Measurements from ENCODE around the gene GRAMD1A. TPM values are rescaled to one million over a fixed set of nuclear protein-coding genes. Genes with fewer than 3 reads are reported as not detected.
"Not testable (repeated sequence)": the region's sequence is repeated elsewhere in the genome, so short reads cannot be mapped to it uniquely, and the experiment has no call there.

The GRAMD1A gene
- total RNA-seq, 2 donors from 2014 or later, result 115 to 137 TPM

DNA sequence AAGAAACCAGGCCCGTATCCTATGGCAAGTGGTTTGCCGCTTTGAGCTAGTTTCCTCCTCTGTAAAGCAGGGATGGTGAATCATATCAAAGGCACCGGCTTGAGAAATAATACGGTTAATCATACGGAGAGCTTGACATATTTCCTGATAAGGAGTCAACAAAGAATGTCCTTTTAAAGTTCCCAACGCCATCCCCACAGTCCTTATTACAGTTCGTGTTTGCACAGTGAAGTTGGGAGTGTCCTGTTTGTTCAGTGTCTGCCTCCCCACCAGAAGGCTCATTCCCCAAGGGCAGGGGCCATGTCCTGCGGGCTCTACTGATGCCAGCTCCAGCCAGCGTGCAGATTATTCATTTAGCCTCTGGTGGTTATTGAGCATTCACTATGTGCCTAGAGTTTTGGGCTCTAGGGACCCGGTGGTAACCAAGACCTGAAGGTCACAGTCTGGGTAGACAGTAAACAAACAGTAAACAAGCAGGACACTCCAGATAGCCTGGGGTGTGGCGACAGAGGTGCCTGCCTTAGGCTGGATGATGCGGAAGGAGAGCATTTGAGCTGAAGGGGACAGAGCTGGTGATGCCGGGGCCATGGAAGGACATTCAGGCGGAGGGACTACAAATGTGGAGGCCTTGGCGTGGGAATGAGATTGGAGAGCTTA is 6.3 kb downstream of the GRAMD1A start:
- WGBS, 2 experiments (ENCODE audit: insufficient coverage in 1 of 2, insufficient read length in 1 of 2), result 95 to 99% methylated on average over 10 to 15 of the region's 15 CpGs
- DNase-seq, result no peak
- Histone ChIP-seq H3K36me3 (ENCODE audit: control insufficient read depth, insufficient read depth, low read length) (peaks cover 42% of the 10 kb centered on the region), H3K27me3 (ENCODE audit: control insufficient read depth, insufficient read depth, low read length, poor library complexity, severe bottlenecking) (no peaks in the 10 kb centered on the region), H3K9me3 (ENCODE audit: control insufficient read depth, low read length) (no peaks in the 10 kb centered on the region), H3K27ac (ENCODE audit: low read depth, low read length) (no peak overlapping the region), H3K4me1 (ENCODE audit: control insufficient read depth, insufficient read depth, low read length) (no peaks in the 10 kb centered on the region), H3K4me3 (ENCODE audit: low read length) (no peak overlapping the region), H3K9ac (ENCODE audit: extremely low read depth, low read length, poor library complexity, severe bottlenecking) (no peak overlapping the region)
- no peak for TF ChIP-seq CTCF (conservative IDR thresholded peaks at IDR 0.05)
- Mint-ChIP-seq H3K4me1 (peaks cover 23% of the 10 kb centered on the region), H3K4me3 (no peak overlapping the region), H3K27me3 (ENCODE audit: insufficient read depth) (no peaks in the 10 kb centered on the region), H3K27ac (peak overlapping the region; percentile 40), H3K9me3 (no peaks in the 10 kb centered on the region), H3K36me3 (ENCODE audit: low read depth) (peaks cover 44% of the 10 kb centered on the region)

DNA sequence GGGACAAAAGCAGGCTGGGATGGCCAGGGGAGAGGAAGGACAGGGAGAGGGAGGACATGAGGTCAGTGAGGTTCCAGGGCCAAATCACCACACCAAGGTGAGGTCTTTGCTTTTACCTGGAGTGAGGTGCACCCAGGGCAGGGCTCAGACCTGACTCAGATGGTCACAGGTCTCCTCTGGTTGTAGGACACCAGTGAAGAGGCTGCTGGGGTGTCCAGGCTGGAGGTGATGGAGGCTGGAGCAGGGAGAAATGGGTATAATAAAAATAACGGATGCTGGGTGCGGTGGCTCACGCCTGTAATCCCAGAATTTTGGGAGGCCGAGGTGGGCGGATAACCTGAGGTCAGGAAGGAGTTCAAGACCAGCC is 6.9 kb downstream of the GRAMD1A start:
- Mint-ChIP-seq H3K27ac (peak overlapping the region; percentile 40), H3K4me3 (no peak overlapping the region), H3K36me3 (ENCODE audit: low read depth) (peaks cover 46% of the 10 kb centered on the region), H3K4me1 (peaks cover 20% of the 10 kb centered on the region), H3K27me3 (ENCODE audit: insufficient read depth) (no peaks in the 10 kb centered on the region), H3K9me3 (no peaks in the 10 kb centered on the region)
- no peak overlapping the region for H3K27ac ChIP-seq (ENCODE audit: low read depth, low read length)
- no peaks in the 10 kb centered on the region for H3K27me3 ChIP-seq (ENCODE audit: control insufficient read depth, insufficient read depth, low read length, poor library complexity, severe bottlenecking)
- DNase-seq, result no peak
- WGBS, 2 experiments (ENCODE audit: insufficient coverage in 1 of 2, insufficient read length in 1 of 2), result 94 to 97% methylated on average over 5 of the region's 5 CpGs
- no peak for TF ChIP-seq CTCF (conservative IDR thresholded peaks at IDR 0.05)
- H3K9me3 ChIP-seq (ENCODE audit: control insufficient read depth, low read length), result no peaks in the 10 kb centered on the region
- no peak overlapping the region for H3K9ac ChIP-seq (ENCODE audit: extremely low read depth, low read length, poor library complexity, severe bottlenecking)
- peaks cover 45% of the 10 kb centered on the region for H3K36me3 ChIP-seq (ENCODE audit: control insufficient read depth, insufficient read depth, low read length)
- H3K4me1 ChIP-seq (ENCODE audit: control insufficient read depth, insufficient read depth, low read length), result no peaks in the 10 kb centered on the region
- no peak overlapping the region for H3K4me3 ChIP-seq (ENCODE audit: low read length)

GRCh38 chr19:35007427-35007826 is 7.3 kb downstream of the GRAMD1A start:
- H3K9ac ChIP-seq (ENCODE audit: extremely low read depth, low read length, poor library complexity, severe bottlenecking); H3K4me3 ChIP-seq (ENCODE audit: low read length); H3K4me1 ChIP-seq (ENCODE audit: control insufficient read depth, insufficient read depth, low read length); H3K27me3 Mint-ChIP-seq (ENCODE audit: insufficient read depth); DNase-seq; H3K9me3 ChIP-seq (ENCODE audit: control insufficient read depth, low read length); H3K9me3 Mint-ChIP-seq; H3K4me3 Mint-ChIP-seq; H3K27ac ChIP-seq (ENCODE audit: low read depth, low read length); H3K27me3 ChIP-seq (ENCODE audit: control insufficient read depth, insufficient read depth, low read length, poor library complexity, severe bottlenecking); H3K27ac Mint-ChIP-seq: not testable (repeated sequence)
- H3K36me3 ChIP-seq (ENCODE audit: control insufficient read depth, insufficient read depth, low read length), result peaks cover 50% of the 10 kb centered on the region
- Mint-ChIP-seq H3K4me1 (peaks cover 17% of the 10 kb centered on the region), H3K36me3 (ENCODE audit: low read depth) (peaks cover 47% of the 10 kb centered on the region)
- 67 to 83% methylated on average over 3 to 8 of the region's 8 CpGs for WGBS, 2 experiments (ENCODE audit: insufficient coverage in 1 of 2, insufficient read length in 1 of 2)

- Mint-ChIP-seq H3K27me3 (ENCODE audit: insufficient read depth) (no peaks in the 10 kb centered on the region), H3K27ac (no peak overlapping the region), H3K9me3 (no peaks in the 10 kb centered on the region), H3K36me3 (ENCODE audit: low read depth) (peaks cover 56% of the 10 kb centered on the region), H3K4me1 (peaks cover 4% of the 10 kb centered on the region), H3K4me3 (no peak overlapping the region)
- H3K9me3 ChIP-seq (ENCODE audit: control insufficient read depth, low read length), result no peaks in the 10 kb centered on the region
- H3K9ac ChIP-seq (ENCODE audit: extremely low read depth, low read length, poor library complexity, severe bottlenecking), result no peak overlapping the region
- no peaks in the 10 kb centered on the region for H3K27me3 ChIP-seq (ENCODE audit: control insufficient read depth, insufficient read depth, low read length, poor library complexity, severe bottlenecking)
- no peaks in the 10 kb centered on the region for H3K4me1 ChIP-seq (ENCODE audit: control insufficient read depth, insufficient read depth, low read length)
- no peak for DNase-seq
- H3K27ac ChIP-seq (ENCODE audit: low read depth, low read length), result no peak overlapping the region
- peaks cover 61% of the 10 kb centered on the region for H3K36me3 ChIP-seq (ENCODE audit: control insufficient read depth, insufficient read depth, low read length)
- H3K4me3 ChIP-seq (ENCODE audit: low read length), result no peak overlapping the region
- 94% methylated on average over 2 to 11 of the region's 12 CpGs for WGBS, 2 experiments (ENCODE audit: insufficient coverage in 1 of 2, insufficient read length in 1 of 2)
- no peak for TF ChIP-seq CTCF (conservative IDR thresholded peaks at IDR 0.05)
Measured at GRCh38 chr19:35008891-35009341, 8.8 kb downstream of the GRAMD1A start.
